ENCODE data around the gene SLITRK2.

Gene SLITRK2

DNA sequence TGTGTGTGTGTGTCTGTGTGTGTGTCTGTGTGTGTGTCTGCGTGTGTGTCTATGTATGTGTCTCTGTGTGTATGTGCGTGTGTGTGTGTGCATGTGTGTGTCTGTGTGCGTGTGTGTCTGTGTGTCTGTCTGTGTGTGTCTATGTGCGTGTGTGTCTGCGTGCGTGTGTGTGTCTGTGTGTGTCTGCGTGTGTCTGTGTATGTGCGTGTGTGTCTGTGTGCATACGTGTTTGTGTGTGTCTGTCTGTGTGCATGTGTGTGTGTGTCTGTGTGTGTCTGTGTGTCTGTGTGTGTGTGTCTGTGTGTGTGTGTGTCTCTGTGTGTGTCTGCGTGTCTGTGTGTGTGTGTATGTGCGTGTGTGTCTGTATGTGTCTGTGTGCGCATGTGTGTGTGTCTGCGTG, 35.6 kb downstream of the SLITRK2 start:
- DNase-seq: no peak

DNA sequence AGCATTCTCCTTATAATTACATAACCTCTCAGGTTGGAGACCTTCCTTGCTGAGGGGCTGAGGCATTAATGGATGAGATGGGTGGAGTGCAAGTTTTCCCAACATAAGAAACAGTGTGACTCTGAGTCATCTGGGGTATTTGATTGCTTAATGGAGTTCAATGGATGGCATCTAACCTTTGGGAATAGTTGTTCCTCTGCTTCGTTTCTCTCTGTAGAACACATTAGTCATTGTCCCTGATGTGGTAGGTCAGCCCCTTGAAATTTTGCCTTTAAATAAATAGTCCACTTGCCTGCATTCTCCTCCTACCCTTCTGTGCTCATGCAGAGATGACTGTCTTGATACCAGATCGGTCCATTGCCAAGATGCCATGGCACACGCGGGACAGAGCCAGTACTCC, 38.6 kb downstream of the SLITRK2 start:
- DNase-seq: no peak

- DNase-seq: no peak
These were observed 44.2 kb downstream of the SLITRK2 start for GRCh38 chrX:145861818-145862217.

DNA sequence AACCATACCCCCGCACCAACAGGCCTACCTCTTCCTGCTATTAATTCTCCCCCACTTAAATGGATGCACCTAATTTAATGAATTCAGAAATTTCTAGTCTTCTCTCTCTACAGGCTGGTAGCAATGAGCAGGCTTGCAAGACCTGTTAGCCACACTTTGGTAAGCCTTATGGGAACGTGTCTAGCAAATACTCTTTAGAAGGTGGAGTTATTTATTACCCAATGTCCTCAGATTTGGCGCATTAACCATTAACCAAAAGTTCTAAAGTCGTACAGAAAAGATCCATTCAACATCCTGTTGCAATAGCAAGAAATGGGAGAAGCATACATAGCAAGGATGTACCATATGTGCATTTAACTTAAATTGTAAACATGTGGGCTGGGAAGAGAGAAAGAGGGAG, 47.5 kb downstream of the SLITRK2 start:
- DNase-seq: no peak

All from fibroblast of skin of abdomen (primary cell).